ENCODE data around the gene SELENON. TPM values are rescaled to one million over a fixed set of nuclear protein-coding genes. Genes with fewer than 3 reads are reported as not detected.

The SELENON gene
- total and polyA plus RNA-seq, 10 of the 15 experiments (the other 5 are each of a cell fraction or from before 2014, with no cell fraction given): 0.07 to 5.1 (median 0.80) TPM

- Histone ChIP-seq H3K4me2 (ENCODE audit: control insufficient read depth, insufficient read depth) (peak overlapping the region; percentile 91), H3K79me2 (ENCODE audit: control insufficient read depth, insufficient read depth, low read length) (peaks cover 26% of the 10 kb centered on the region), H4K20me1 (ENCODE audit: control insufficient read depth, insufficient read depth) (no peaks in the 10 kb centered on the region), H3K27ac (ENCODE audit: control insufficient read depth, insufficient read depth) (peak overlapping the region; percentile 73), H3K9me3 (replicated peaks; ENCODE audit: control insufficient read depth, insufficient read depth, low read length) (no peaks in the 10 kb centered on the region), H3K27me3 (replicated peaks in 1 of 2; ENCODE audit: control insufficient read depth in 2 of 2, insufficient read depth in 2 of 2, low read length in 1 of 2) (no peaks in the 10 kb centered on the region), H3K4me1 (ENCODE audit: control insufficient read depth, insufficient read depth, low read length) (peaks cover 15% of the 10 kb centered on the region), H3K9ac (ENCODE audit: control insufficient read depth, insufficient read depth, low read length) (peak overlapping the region; percentile 93), H3K4me3 (peak overlapping the region; percentile 83), H2AFZ (ENCODE audit: control insufficient read depth, low read depth, low read length) (peak overlapping the region; percentile 70), H3K36me3 (ENCODE audit: control insufficient read depth in 2 of 2, insufficient read depth in 2 of 2, low read length in 1 of 2) (no peaks in the 10 kb centered on the region; a peak in 3 of 4 replicates)
- WGBS (ENCODE audit: insufficient coverage, insufficient replicate concordance, low lambda C conversion rate, missing lambda C conversion rate): 6% methylated on average over 10 of the region's 10 CpGs
- DNase-seq (ENCODE audit: low read depth, low spot score) (no peak), FAIRE-seq (no peak), ATAC-seq (no peak)
- SMC1A ChIA-PET (ENCODE audit: uncharacterized antibody, unreplicated experiment): interaction anchor here (0.9 to 2.0 kb wide), 5 partner anchors 24 to 176 kb away, joined by 3 to 11 read pairs (median 3); partner anchors contain the start of gene PAFAH2
- CTCF ChIA-PET: interaction anchor here (0.7 to 5.3 kb wide), 6 partner anchors 11 to 272 kb away, joined by 3 to 24 read pairs (median 6); partner anchors contain the start of genes PAFAH2 and PAQR7
- POLR2A ChIA-PET: interaction anchor here (0.7 to 1.3 kb wide), 6 partner anchors 9 to 176 kb away, joined by 3 to 6 read pairs (median 4); no protein-coding TSS in a partner anchor
- intact Hi-C loops (cut with micrococcal nuclease; ENCODE audit: unreplicated experiment): loop anchor here (5.0 to 10.0 kb wide), 2 partner anchors 36 to 184 kb away; partner anchors contain the start of gene AUNIP
- BruUV-seq (replicated peaks): TSS peak; percentile 74
- in situ Hi-C loops (cut with MboI): loop anchor here (5.0 to 25.0 kb wide), 2 partner anchors 176 to 409 kb away; partner anchors contain the start of genes PAFAH2 and RHCE
- RAD21 ChIA-PET (ENCODE audit: unreplicated experiment): interaction anchor here (0.7 to 2.2 kb wide), 7 partner anchors 12 to 179 kb away, joined by 3 to 7 read pairs (median 3); partner anchors contain the start of gene PAQR7
- TF ChIP-seq IKZF2 (IDR thresholded peaks at IDR 0.05) (0 out of 4 replicates have a peak, but pooled peaks of 1 of the 2 experiments have one; percentile 24), POLR2AphosphoS2 (IDR thresholded peaks at IDR 0.05; ENCODE audit: low read depth, low read length) (0 out of 2 replicates have a peak, but pooled peaks have one; percentile 16), HSF1 (IDR thresholded peaks at IDR 0.05; ENCODE audit: low read depth, low read length) (no peak), NRF1 (conservative IDR thresholded peaks at IDR 0.05; ENCODE audit: low read depth, low read length) (no peak), NFYB (IDR thresholded peaks at IDR 0.05; ENCODE audit: insufficient read depth, low read depth, low read length) (no peak), HDGF (IDR thresholded peaks at IDR 0.05) (0 out of 2 replicates have a peak, but pooled peaks have one; percentile 11), IRF3 (IDR thresholded peaks at IDR 0.05) (no peak), TARDBP (IDR thresholded peaks at IDR 0.05; ENCODE audit: borderline replicate concordance) (no peak), IRF5 (IDR thresholded peaks at IDR 0.05; ENCODE audit: borderline replicate concordance) (no peak), CBX5 (IDR thresholded peaks at IDR 0.05; ENCODE audit: low read depth) (no peak), BHLHE40 (IDR thresholded peaks at IDR 0.05; ENCODE audit: borderline replicate concordance in 1 of 2, low read depth in 2 of 2, low read length in 1 of 2) (no peak), BRCA1 (IDR thresholded peaks at IDR 0.05; ENCODE audit: low read depth, low read length) (no peak), HCFC1 (IDR thresholded peaks at IDR 0.05; ENCODE audit: low read length) (no peak), SPI1 (IDR thresholded peaks at IDR 0.05; ENCODE audit: borderline replicate concordance, insufficient read depth, low read depth, low read length) (peak; percentile 60; the same call in 1 of the 2 replicates), ZNF207 (IDR thresholded peaks at IDR 0.05; ENCODE audit: borderline replicate concordance) (no peak), SREBF2 (IDR thresholded peaks at IDR 0.05; ENCODE audit: low read length) (no peak), SP1 (IDR thresholded peaks at IDR 0.05; ENCODE audit: low read depth, low read length) (no peak), EP300 (IDR thresholded peaks at IDR 0.05; ENCODE audit: borderline replicate concordance in 1 of 2, control insufficient read depth in 1 of 2, low read depth in 2 of 2, low read length in 2 of 2) (no peak)
- TF ChIP-seq, protein P1, sequence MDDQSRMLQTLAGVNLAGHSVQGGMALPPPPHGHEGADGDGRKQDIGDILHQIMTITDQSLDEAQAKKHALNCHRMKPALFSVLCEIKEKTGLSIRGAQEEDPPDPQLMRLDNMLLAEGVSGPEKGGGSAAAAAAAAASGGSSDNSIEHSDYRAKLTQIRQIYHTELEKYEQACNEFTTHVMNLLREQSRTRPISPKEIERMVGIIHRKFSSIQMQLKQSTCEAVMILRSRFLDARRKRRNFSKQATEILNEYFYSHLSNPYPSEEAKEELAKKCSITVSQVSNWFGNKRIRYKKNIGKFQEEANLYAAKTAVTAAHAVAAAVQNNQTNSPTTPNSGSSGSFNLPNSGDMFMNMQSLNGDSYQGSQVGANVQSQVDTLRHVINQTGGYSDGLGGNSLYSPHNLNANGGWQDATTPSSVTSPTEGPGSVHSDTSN (IDR thresholded peaks at IDR 0.05; ENCODE audit: insufficient replicate concordance, low read depth, low read length): no peak
These were observed 21.1 kb downstream of the SELENON start for GRCh38 chr1:25821112-25821476.

All from GM12878 (cell line).